ENCODE measurements around the gene UMPS.

DNA sequence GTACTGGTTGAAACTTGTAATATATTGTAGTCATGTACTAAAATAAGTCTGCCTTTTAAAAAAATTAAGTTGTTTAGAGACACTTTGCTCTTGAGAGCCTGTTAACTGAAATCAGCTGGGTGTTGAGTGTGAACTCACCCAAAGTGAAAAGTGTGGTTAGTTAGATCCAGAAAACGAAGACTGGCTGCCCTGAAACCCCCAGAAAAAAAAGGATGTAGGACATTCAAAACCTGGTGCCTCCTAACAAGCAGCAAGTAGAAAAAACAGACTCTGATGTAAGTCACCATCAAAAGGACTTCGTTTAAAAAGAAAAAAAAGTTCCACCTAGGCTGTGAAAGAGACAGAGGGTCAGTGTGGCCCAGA, 40.8 kb downstream of the UMPS start:
- TF ChIP-seq, protein P1, sequence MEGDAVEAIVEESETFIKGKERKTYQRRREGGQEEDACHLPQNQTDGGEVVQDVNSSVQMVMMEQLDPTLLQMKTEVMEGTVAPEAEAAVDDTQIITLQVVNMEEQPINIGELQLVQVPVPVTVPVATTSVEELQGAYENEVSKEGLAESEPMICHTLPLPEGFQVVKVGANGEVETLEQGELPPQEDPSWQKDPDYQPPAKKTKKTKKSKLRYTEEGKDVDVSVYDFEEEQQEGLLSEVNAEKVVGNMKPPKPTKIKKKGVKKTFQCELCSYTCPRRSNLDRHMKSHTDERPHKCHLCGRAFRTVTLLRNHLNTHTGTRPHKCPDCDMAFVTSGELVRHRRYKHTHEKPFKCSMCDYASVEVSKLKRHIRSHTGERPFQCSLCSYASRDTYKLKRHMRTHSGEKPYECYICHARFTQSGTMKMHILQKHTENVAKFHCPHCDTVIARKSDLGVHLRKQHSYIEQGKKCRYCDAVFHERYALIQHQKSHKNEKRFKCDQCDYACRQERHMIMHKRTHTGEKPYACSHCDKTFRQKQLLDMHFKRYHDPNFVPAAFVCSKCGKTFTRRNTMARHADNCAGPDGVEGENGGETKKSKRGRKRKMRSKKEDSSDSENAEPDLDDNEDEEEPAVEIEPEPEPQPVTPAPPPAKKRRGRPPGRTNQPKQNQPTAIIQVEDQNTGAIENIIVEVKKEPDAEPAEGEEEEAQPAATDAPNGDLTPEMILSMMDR (conservative IDR thresholded peaks at IDR 0.05) = no peak
- no peak for TF ChIP-seq EZH2 (IDR thresholded peaks at IDR 0.05; ENCODE audit: low read depth)

All from PC-9 (cell line).